GM21390 (cell line): ENCODE results near the gene PTX3.

Source experiments
- ATAC-seq: cut with Tn5 transposase; IDR thresholded peaks from one replicate; pipeline ENCODE4 v1.9.1; 2021; ENCODE audit not compliant: unreplicated experiment

The PTX3 gene

DNA sequence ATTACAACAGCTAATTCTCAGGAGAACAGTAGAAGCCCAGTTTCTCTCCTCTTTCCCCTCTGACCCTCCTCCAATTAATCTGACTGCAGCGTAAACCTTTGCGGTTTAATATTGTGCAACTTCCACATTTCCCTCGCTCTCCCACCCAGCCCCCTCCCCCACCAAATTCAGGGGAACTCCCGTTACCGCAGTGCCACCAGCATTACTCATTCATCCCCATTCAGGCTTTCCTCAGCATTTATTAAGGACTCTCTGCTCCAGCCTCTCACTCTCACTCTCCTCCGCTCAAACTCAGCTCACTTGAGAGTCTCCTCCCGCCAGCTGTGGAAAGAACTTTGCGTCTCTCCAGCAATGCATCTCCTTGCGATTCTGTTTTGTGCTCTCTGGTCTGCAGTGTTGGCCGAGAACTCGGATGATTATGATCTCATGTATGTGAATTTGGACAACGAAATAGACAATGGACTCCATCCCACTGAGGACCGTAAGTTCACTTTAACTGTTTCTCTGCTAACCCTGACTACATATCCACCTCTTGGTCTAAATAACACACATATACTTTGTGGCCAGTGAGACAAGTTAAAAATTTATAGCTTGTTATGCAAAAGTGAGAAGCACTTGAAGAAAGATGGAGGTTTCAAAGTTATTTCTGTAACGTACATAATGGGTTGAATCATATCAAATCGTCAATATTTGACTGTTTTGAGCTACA is at the start of gene PTX3:
Gene PTX3, plus strand, starts transcription at position 268 of the 709 bp plus-strand sequence. Its CDS starts 84 bp downstream, at position 352.
- no peak for ATAC-seq

DNA sequence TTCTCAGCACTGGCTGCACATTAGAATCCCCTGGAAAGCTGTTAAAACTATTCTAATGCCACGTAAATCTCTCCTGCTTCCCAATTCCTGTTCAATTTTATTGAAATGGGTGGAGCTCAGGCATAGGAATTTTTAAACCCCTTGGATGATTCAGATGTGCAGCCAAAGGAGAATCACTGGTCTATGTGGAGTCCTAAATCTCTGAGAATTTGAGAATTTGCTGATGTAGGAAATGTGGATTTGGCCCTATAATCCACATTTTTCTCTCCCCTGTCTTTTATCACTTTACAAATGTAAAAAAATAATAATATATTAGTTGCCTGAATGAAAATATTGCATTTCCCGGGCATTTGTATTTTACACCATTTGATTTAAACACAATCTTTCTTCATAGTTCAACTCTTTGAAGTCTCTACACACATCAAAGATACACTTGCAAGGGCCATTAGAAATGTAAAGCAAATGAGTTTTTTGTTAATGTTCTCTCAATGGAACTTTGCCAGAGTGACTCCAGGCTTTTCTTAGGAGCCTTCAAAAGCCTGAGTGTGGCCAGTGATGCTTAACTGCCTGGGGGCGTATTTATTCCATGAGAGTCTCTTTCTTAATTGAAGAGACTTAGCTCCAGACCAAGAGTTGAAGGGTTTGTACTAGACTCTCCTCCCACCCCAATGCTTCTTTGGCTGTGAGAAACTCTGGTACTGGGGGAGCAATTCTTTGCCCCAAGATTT is 48.8 kb upstream of the PTX3 start:
- ATAC-seq: no peak

DNA sequence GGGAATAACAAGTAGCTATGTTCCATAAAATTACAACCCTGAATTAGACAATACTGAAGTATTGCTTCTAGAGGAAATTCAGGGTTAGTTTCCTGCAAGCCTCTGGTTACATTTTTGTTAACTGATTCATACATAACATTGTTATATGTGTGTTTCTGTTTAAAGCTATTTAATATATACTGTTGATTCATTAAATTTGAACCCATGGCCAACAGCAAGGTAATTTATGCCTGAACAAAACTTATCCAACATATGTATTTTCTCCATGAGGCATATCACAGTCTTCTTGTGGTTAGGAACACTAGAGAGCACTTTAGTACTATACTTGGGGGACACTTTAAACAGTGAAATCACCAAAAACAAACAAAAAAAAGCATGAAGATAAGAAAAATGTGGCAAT is 47.7 kb upstream of the PTX3 start:
- no peak for ATAC-seq

DNA sequence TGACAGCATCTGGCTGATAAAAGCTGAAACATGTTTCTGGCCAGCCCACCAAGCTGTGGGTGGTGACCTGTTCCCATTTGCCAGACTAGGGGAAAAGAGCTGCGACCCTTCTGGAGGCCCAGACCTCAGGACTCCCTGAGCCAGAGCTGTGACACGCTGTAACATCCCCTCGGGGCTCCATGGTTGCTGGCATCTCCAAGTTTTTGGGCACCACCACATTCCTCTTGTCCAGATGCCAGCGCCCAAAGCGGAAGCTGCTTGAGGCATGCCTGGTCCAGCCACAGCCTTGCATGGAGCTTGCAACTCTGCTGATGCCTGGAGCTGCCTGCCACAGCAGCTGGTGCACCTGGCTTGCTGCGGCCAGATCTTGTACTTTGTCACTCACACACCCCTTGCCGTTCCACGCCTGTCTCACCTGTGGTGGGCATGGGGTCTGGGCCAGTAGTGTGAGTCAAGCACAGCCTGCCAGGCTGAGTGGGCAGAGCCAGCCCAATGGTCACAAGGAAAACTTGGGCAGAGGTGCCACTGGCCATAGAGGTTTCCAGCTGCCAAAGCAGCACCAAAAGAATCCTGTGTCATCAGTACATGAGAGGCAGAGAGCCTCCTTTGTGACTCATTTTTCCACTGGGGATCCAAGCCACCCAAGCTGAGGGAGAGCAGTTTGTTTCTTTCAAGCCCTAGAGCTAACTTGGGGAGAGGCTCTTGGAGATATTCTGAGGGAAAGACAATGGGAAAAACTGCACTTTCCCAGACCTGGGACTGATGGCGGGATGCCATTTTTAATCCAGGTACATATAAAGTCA is 45.7 kb upstream of the PTX3 start:
- no peak for ATAC-seq

DNA sequence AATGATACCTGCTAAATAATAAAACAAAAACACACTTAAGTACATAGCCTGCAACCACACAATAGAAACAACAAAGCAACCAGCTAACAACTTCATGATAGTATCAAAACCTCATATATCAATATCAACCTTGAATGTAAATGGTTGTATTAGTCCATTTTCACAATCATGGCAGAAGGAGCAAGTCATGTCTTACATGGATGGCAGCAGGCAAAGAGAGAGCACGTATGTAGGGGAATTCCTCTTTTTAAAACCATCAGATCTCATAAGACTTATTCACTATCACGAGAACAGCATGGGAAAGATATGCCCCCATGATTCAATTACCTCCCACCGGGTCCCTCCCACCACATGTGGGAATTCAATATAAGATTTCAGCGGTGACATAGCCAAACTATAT is 44.5 kb upstream of the PTX3 start:
- no peak for ATAC-seq

DNA sequence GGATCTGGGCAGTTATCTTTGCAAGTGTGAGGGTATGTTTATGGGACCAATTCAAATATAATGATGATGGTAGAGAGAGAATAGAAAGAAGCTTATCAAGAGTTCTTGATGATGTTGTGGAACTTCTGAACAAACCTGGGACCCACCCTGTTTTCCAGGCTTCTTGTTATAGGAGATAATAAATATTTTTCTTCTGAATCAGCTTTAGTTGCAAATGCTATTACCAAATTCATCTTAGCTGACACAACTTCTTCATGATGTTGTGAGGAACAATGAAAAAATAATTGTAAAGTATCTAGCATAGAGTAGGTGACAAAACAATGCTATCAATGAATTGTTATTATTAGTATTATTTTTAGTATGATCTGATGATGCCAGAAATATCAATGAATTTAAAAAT is 43.5 kb upstream of the PTX3 start:
- no peak for ATAC-seq

DNA sequence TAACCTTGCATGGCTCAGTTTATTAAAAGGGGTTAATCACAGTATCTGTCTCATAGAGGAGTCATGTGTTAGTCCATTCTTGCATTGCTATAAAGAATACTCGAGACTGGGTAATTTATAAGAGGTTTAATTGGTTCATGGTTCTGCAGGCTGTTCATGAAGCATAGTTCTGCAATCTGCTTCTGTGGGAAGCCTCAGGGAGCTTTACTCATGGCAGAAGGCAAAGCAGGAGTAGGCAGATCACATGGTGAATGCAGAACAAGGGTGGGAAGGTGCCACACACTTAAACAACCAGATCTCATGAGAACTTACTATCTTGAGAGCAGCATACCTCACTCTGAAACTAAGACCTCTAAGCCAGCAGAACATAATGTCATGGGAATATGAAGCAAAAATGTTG is 42.2 kb upstream of the PTX3 start:
- no peak for ATAC-seq

DNA sequence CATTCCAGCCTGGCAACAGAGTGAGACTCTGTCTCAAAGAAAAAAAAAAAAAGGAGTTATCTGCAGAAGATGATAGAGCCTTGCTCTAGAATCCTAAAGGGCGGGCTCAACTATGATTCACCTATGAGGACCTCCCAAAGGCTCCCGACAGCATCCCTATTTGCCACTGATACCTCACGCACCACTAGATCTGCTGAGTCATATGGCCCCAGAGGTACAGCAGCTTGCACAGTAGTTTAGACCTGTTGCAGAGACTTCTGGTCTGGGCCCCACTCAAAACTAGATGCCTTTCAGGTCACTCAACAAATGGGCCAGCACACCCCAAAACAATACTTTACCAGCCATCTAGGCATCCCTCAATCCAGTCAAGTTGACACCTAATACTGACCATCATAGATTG is 38.1 kb upstream of the PTX3 start:
- no peak for ATAC-seq

DNA sequence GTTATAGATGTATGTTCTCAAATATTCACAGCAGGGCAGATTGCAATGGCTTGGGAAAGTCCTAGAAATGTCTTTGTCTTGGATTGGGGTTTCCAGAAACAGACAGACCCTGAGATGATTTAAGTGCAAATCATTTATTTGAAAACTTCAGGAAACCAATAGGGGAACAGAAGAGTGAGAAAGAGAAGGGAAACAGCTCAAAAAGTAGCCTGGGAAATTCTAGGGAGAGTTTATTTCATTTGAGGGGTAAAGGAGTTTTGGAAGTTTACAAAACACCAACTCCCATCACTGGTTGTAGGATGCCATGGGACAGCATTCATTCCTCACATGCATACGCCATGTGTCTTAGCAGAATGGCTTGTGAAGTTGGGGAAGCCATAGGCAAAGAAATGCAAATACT is 32.3 kb upstream of the PTX3 start:
- no peak for ATAC-seq

DNA sequence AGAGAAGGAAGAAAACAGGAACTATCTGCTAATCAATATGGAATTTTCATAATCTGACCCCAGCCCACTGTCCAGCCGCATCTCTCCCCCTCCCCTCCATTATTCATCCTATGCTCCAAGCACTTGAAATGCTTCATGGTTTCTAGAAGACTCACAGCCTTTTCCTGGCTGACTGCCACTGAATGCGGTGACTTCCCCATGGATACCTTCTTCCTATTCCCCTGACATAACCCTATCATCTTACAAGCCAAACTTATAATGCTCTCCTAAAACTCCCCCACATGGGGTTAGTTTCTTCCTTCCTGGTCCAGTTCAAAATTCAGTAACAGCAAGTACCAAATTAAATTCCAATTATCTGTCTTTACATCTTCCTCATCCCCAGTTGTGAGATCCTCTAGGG is 31.2 kb upstream of the PTX3 start:
- no peak for ATAC-seq

DNA sequence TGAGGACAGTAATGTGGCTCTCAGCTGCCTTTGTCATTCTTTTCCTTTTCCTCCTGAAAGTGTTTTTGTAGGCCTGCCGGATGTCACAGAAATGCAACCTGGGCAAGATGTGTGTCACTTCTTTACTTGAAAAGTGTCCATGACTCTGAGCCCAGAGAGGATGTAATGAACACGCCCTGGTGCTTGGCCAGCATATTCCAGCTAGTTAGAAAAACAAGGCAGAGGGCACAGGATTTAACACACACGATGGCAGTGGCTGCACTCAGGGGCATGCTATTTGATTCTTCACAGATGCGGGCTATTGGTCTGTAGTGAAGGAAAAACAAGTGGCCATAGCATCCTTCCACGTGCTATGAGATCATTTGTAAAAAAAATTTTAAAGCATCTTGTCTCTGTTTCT is 30.3 kb upstream of the PTX3 start:
- ATAC-seq: no peak

DNA sequence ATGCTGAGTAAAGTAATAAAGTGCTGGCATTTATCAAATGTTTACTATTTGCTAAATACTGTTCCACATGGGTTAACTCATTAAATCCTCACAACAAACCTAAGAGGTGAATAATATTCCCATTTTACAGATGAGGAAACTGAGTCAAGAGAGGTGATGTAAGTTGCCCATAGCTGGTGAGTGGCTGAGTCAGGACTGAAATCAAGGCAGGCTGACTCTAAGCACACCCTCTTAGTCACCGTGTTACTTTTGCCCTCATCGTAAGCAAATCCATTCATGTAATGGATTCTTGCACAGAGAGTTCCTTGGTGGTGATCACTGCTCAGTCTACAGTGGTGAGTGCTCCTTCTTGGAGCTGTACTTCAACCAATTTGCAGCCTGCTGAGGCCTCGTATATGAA is 28.9 kb upstream of the PTX3 start:
- ATAC-seq: no peak

DNA sequence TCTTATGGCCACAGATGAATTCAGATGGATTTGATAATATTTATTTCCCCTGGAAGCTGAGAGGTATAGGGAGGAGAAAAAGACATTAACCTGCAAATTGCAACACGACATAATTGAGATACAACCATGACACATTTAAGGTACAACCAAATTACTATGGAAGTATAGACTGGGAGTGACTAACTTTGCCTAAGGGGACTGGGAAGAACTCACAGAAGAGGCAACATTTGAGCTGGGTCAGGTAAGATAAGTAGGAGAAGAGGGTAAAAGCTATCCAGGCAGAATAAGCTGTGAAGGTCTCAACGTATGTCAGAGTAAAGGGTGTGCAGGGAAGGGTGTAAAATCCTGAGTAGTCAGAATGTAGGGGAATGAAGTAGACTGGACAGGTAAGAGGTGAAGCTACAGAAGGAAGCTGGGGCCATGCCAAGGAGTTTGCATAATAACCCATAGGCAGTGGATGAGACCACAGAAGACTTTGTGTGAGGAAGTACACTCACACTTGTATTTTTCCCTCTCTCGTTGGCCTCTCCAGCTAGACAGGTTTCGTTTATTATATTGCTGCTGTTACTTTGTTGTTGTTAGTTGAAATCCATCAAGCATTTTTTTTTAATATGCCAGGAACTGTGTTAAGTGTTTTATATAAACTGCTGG is 28.0 kb upstream of the PTX3 start:
- ATAC-seq: no peak

DNA sequence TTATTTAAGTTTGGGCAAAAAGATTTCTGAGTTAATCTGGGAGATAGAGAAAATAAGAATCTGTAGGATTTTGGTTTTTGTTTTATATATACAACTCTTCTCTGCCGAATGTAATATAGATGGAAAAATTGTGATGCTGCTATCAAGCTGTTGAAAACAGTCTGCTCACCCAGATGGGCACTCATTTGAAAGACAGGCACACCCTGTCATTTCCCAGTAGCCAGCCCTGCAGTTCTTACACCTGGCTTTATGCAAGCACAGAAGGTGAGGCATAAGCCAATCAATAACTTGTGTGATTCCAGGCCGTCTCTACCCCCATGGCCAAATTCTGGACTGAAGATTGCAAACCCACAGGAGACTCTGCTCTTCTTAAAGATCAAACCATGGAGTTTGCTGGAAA is 27.1 kb upstream of the PTX3 start:
- no peak for ATAC-seq

DNA sequence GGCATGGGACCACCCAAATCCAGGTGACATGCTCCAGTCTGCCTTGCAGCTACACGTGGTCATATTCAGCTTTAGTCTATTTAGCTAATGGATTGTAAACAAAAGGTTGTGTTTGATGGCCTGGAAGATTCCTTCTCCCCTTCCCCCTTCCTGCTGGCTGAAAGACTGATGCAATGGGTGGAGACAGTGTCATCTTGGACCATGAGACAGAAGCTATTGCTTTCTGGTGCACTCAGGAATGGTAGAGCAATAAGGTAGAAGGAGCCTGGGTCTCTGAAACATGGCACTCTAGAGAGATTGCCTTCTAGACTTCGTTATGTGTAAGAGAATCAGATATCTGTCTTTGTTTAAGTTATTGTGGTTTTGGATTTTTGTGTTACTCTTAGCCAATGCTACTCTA is 25.7 kb upstream of the PTX3 start:
- no peak for ATAC-seq

DNA sequence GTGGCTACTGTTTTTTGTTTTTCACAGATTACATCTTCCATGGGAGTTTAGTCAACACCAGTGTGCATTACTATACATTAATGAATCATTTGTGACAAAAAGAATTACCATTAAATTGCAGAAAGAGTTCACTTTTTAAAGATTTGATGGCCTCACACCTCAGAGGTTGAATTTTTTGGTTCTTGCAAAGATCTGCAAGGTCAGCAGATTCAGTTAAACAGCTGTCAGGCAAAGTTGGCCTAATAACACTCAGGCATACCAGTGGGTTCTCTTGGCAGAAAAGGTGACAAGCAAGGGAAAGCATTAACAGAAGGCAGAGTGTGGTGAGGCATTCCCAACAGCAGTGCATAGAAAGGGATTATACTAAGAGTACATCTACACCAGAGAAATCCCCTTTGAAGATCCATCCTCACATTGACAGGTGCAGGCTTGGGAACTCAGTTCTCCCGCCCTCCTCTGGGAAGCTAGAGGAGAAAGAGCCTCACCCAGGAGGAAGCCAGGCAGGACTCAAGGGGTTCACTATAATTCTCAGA is 24.3 kb upstream of the PTX3 start:
- ATAC-seq: no peak

DNA sequence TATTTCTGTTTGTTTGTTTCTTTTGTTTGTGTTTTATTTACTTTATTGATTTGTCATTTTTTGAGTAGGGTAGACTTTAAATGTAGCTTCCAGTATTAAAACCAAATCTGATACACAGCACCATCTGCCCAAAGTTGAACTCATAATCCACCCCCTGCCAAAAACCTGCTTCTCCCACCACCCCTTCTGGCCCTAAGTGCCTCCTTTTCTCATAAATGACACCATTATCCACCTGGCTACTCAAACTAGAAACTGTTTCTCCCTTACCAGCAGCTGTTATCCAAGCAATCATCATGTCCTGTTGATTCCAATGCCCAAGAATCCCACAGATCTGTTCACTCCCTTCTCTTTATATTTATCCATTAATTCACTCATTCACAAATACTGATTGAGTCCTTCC is 21.8 kb upstream of the PTX3 start:
- ATAC-seq: no peak

DNA sequence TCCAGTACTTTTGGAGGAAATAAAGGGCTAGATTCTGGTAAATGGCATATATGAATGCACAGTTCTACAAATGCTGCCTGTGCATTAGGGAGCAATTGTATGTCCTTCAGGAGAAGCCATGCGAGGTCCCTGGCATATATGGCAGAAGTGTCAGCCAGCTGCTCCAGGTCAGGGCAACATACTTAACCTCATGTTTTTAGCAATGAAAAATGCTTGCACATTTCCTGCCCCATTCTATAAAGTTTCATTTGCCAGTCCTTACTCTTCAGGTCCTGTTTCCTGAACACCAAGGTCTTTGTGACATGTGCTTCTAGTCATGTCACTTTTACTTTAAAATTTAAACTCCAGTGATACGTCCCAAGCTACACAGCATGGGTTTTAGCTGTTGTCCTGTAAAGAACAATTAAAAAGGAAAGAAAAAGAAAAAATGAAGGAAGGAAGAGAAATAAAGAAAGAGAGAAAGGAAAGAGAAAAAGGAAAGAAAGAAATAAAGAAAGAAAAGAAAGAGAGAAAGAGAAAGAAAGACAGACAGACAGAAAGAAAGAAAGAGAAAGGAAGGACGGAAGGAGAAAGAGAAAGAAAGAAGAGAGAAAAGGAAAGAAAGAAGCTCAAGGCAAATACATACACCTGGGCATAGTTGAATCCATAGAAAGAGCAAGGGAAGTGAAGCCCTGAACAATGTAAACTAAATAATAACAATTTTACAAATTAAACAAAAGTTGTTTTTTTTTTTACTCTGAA is 20.1 kb upstream of the PTX3 start:
- no peak for ATAC-seq

DNA sequence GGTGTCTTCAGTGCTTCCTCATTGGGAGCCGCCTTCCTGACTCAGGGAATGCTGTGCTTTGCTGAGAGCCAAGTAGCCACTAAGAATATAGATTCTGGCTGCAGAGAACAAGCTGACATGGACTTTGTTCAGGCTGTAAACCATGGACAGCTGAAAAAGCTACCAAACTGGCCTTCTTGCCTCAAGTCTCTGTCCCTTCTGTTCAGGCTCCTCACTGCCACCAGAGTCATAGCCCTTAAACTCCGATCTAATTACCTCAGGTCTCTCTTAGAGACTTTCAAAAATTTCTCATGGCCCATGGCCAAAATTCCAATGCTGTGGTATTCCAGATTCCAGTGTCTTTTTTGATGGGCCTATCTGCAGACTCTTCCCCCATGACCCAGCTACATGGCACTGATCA is 19.4 kb upstream of the PTX3 start:
- no peak for ATAC-seq

DNA sequence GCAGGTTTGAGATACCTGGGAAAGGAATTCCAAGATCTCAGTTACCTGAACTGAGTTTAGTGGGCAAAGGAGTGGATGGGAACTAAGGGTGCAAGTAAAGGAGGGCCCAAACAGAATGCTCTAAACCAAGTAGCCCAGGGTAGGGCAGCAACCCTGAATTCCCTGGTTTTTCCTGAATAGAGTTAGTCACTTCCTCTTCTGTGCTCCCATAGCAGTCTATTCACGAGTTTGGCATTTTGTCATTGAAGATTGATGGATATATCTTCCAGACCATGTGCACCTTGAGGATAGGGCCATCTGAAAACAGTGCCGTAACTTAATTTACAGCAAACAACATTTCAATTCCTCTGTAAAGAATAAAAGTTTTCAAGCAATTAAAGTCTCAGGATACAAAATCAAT is 18.5 kb upstream of the PTX3 start:
- no peak for ATAC-seq
